Measurements from ENCODE around the gene SMIM28.
"Not testable (repeated sequence)": the region's sequence is repeated elsewhere in the genome, so short reads cannot be mapped to it uniquely, and the experiment has no call there.

SMIM28 gene

GRCh38 chr6:138377844-138378243 is at the start of gene SMIM28:
SMIM28 (plus strand) TSS chr6:138377905; CDS start chr6:138378073, 168 bp downstream.
- no peak for DNase-seq

- no peak for DNase-seq
Measured at GRCh38 chr6:138328210-138328609, 49.5 kb upstream of the SMIM28 start.

GRCh38 chr6:138330763-138331162 is 46.9 kb upstream of the SMIM28 start:
- DNase-seq = no peak

GRCh38 chr6:138331444-138331843 is 46.3 kb upstream of the SMIM28 start:
- DNase-seq = no peak

DNA sequence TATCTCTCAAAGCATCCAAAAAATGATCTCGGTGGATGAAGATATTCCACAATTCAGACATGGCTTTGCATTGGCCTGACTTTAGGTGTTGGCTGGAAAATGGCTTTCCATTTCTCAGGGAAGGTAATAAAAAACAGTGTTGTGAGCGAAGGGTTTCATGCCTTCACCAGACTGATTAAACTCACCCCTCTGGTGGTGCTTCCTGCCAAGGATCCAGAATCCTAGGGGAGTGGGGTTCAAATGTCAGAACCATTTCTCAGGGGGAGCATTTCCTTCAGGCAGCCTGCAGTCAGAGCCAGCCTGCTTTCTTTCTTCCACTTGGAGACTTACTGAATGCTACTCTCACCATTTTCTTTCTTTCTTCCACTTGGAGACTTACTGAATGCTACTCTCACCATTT is 45.7 kb upstream of the SMIM28 start:
- no peak for DNase-seq

DNA sequence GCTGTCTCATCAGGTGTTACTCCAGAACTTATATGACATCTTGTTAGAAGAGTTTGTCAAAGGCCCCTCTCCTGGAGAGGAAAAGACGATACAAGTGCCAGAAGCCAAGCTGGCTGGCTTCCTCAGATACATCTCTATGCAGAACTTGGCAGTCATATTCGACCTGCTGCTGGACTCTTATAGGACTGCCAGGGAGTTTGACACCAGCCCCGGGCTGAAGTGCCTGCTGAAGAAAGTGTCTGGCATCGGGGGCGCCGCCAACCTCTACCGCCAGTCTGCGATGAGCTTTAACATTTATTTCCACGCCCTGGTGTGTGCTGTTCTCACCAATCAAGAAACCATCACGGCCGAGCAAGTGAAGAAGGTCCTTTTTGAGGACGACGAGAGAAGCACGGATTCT is 43.7 kb upstream of the SMIM28 start:
- no peak for DNase-seq

- no peak for DNase-seq
Measured at GRCh38 chr6:138334963-138335362, 42.7 kb upstream of the SMIM28 start.

GRCh38 chr6:138336221-138336620 is 41.5 kb upstream of the SMIM28 start:
- DNase-seq = no peak

GRCh38 chr6:138337076-138337475 is 40.6 kb upstream of the SMIM28 start:
- no peak for DNase-seq

GRCh38 chr6:138339024-138339423 is 38.7 kb upstream of the SMIM28 start:
- DNase-seq = no peak

DNA sequence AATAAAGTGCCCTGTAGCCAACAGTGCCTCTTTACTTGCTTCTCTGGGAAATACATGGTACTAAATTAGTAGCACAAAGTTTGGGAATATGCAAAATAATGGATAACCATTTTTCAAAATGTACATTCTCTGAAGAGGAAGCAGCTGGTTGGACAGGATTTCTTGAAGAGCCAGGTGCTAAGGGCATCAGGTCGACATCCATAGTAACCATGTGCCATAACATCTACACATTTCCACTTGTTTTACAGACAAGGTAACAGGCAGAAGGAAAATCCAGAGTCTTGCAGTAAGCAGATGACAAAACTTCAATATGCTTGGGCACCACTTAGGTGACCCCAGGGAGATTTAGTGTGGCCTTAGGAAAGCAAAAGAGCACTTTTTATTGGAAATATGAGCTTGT is 36.5 kb upstream of the SMIM28 start:
- DNase-seq = no peak

DNA sequence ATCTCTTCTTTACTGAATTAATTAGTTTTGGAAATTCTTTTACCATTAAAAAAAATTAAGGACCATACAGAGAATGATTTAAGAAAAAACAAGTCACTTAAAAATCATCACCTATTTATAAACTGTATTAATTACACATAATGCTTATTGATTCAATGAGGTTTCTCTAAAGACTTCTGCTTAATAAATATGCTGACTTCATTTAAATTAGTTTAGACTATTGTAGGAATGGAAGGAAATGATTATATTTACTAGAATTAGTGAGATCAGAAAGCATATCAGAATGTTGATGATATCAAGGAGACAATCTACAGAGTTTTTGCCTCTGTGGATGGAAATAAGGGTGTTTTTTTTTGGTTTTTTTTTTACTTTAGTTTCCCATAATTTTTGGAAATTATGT is 34.6 kb upstream of the SMIM28 start:
- no peak for DNase-seq

GRCh38 chr6:138345565-138346285 is 32.0 kb upstream of the SMIM28 start:
- no peak for DNase-seq

DNA sequence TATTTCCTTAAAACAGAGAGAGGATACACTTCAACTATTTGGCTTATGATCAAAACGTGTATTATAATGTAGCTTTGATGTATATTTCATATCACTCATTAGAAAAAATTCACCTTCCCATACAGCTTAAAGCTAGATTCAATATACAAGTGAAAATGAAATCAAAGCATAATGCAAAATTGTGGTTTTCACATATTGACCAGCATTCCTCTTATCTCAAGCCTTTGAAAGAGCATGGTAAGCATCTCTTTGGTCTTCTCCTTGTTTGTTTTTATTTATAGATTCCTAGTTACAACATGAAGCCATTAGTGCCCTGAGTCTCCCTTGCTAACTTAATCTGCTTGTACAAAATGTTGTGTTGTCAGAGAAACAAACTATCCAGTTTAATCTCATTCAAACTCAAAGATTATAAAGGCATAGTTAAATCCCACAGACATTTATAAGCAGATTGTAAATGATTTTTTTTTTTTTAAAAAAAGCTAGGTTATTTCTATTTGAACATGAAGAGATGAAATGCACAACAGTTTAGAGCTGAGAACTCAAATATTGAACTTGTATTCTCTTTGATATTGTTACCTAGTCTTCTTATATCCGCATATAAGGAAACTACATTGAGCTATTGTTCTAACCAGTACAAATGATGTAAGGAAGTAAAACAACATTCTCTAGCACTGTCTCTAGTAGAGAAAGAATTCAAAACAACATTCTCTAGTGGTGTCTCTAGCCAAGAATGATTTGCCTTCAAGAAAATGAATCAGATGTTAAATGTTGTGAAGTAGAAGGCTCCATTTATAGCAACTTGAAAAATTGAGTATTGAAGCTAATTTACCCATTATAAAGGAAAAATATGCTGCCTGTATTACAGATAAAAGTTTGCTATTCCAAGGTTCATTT is 31.2 kb upstream of the SMIM28 start:
- no peak for DNase-seq

- DNase-seq = no peak
Measured at GRCh38 chr6:138347864-138348263, 29.8 kb upstream of the SMIM28 start.

DNA sequence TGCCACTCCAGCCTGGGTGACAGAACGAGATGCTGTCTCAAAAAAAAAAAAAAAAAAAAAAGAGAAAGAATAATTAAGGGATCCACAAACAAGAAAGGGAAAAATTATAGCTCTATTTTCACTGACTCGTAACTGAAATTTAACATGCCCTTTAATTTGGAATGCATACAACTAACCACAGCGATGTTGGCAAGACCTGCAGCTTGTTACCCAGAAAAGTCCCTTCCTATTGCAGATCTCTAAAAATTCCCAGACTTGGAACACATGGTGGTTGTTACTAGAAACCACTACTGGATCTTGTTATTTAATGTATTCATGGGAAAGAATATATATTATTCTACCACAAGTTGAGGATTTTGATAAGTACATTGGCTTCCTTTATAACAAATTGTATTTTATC is 27.8 kb upstream of the SMIM28 start:
- DNase-seq = no peak

DNA sequence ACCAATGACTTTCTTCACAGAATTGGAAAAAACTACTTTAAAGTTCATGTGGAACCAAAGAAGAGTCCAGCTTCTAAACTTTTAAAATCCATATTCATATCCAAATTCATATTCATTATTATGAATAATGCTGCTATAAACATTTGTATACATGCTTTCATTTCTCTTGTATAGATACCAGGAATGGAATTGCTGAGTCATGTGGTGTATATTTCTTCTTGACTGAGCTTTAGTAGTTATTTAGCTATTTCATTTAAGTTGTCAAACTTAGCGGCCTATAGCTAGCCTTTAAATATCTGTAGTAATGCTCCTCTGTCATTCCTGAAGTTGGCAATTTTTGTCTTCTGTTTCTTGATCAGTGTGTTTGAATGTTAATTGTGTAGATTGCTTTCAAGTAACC is 19.8 kb upstream of the SMIM28 start:
- DNase-seq = no peak

DNA sequence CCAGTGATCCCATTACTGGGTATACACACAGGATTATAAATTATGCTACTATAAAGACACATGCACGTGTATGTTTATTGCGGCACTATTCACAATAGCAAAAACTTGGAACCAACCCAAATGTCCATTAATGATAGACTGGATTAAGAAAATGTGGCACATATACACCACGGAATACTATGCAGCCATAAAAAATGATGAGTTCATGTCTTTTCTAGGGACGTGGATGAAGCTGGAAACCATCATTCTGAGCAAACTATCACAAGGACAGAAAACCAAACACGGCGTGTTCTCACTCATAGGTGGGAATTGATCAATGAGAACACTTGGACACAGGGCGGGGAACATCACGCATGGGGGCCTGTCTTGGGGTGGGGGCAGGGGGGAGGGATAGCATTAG is 9.0 kb upstream of the SMIM28 start:
- DNase-seq = not testable (repeated sequence)

GRCh38 chr6:138370631-138371451 is 6.9 kb upstream of the SMIM28 start:
- DNase-seq = no peak

GRCh38 chr6:138371452-138371711 is 6.3 kb upstream of the SMIM28 start:
- DNase-seq = no peak

DNA sequence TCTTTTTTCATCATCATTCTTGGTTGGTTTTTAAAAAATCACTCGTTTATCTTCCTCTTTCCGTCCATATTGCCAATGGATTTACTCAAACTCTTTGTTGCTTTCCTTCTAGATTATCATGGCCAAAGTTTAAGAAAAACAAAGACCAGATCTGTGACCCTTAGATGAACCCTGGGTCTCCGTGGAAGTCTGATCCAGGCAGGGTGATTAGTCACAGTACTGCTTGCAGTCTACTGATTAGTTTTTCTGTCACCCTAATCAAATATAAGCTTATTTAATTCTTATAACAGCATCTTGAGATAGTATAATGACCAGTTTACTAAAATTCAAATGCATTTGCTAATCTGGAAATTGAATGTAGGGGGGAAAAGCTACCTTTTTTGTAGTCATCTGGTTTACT is 6.0 kb upstream of the SMIM28 start:
- no peak for DNase-seq

GRCh38 chr6:138372711-138373463 is 4.8 kb upstream of the SMIM28 start:
- no peak for DNase-seq

DNA sequence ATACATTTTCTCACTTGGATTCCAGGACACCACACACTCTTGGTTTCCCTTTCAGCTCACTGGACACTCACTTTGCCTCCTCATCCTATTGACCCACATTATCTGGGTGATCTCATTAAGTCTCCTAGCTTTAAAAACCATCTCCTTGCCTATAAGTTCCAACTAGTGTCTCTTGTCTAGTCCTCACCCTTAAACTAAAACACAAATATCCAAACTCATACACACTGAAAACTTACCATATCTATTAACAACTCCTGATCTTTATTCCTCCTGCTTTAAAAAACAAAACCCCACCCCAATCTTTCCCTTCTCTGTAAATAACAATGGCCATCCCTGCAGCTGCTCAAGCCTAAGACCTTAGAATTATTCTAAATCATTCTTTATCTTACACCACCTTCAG is 3.5 kb upstream of the SMIM28 start:
- DNase-seq = no peak
